ENCODE data around the gene CSKMT. TPM values are rescaled to one million over a fixed set of nuclear protein-coding genes. Genes with fewer than 3 reads are reported as not detected.
"Not testable (repeated sequence)": the region's sequence is repeated elsewhere in the genome, so short reads cannot be mapped to it uniquely, and the experiment has no call there.

Gene CSKMT
- total RNA-seq, 1 donor: 11.2 TPM

DNA sequence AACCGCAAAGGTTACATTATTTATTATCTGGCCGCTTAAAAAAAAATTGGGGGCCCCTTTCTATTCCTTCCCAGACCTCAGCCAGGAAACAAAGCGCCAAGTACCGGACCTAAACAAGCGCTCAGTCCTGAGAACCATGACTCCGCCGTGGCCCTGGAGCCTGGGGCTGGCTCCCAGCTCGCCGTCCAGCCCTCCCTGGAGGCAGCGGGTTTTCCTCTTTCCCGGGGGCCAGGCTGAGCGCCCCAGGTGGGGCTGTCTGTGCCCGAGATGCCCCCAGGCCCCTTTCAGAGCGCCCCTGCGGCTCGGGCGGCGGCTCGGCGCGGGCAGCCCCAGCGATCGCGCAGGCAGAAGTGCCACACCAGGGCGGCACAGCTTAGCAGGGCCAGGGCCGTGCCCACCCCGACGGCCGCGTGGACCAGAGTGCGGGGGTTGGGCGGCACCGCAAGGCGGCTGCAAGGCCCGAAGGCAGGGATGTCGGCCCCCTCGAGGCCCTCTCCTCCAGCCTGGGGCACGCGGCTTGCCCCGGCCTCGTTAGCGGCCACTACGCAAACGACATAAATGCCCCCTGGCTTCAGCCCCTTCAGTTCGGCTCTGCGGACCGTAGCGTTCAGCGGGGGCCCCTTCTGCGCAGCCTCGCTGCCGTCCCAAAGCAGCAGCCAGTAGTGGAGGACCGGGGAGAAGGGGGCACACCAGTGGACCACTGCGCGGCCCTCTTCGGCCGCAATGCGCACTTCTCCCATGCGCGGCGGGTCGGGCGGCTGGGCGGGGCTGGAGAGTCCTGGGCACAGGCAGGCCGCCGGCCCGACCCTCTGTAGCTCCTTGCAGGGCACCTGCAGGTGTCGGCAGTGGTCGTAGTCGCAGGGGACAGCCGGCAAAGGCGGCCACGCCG is 22.6 kb downstream of the CSKMT start:
- no peaks in the 10 kb centered on the region for H3K9me3 ChIP-seq (ENCODE audit: low read depth, low read length)
- no peak overlapping the region for H3K4me3 ChIP-seq (ENCODE audit: insufficient read depth, low read length)
- H3K79me2 ChIP-seq (ENCODE audit: insufficient read depth, low read length): no peaks in the 10 kb centered on the region
- no peaks in the 10 kb centered on the region for H3K27me3 ChIP-seq (ENCODE audit: insufficient read depth, low read length)
- no peaks in the 10 kb centered on the region for H4K20me1 ChIP-seq (ENCODE audit: insufficient read depth, low read length)
- no peak for DNase-seq (ENCODE audit: insufficient read length, low spot score, missing footprints)
- peaks cover 11% of the 10 kb centered on the region for H3K4me1 ChIP-seq (ENCODE audit: insufficient read depth, low read length)
- H3K36me3 ChIP-seq (ENCODE audit: insufficient read depth, low read length): peaks cover 25% of the 10 kb centered on the region
- TF ChIP-seq, protein P1, sequence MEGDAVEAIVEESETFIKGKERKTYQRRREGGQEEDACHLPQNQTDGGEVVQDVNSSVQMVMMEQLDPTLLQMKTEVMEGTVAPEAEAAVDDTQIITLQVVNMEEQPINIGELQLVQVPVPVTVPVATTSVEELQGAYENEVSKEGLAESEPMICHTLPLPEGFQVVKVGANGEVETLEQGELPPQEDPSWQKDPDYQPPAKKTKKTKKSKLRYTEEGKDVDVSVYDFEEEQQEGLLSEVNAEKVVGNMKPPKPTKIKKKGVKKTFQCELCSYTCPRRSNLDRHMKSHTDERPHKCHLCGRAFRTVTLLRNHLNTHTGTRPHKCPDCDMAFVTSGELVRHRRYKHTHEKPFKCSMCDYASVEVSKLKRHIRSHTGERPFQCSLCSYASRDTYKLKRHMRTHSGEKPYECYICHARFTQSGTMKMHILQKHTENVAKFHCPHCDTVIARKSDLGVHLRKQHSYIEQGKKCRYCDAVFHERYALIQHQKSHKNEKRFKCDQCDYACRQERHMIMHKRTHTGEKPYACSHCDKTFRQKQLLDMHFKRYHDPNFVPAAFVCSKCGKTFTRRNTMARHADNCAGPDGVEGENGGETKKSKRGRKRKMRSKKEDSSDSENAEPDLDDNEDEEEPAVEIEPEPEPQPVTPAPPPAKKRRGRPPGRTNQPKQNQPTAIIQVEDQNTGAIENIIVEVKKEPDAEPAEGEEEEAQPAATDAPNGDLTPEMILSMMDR (IDR thresholded peaks at IDR 0.05; ENCODE audit: extremely low read depth, low read depth, low read length): no peak
- H3K4me2 ChIP-seq (ENCODE audit: insufficient read depth, low read length): no peak overlapping the region
- no peak overlapping the region for H3K27ac ChIP-seq (ENCODE audit: low read depth, low read length)
- H2AFZ ChIP-seq (ENCODE audit: low read length): no peak overlapping the region

DNA sequence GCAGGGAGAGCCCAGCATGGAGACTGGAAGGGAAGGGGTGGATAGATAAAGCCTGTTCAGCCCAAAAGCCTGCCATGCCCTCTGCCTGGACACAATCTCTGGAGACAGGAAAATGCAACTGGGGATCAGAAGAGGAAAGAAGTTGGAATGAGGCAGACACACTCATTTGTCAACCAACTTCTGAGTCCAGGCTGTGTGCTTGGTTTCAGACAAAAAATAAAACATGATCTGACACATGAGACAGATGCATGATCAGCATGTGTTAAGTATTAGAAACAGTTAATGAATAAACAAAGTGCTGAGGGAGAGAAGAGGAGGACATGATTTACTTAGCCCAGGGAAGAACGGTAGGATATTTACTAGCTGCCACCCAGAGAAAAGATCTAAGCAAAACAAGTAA is 23.4 kb downstream of the CSKMT start:
- Histone ChIP-seq H3K9me3 (ENCODE audit: low read depth, low read length) (no peaks in the 10 kb centered on the region), H3K79me2 (ENCODE audit: insufficient read depth, low read length) (no peaks in the 10 kb centered on the region), H2AFZ (ENCODE audit: low read length) (no peak overlapping the region), H3K27ac (ENCODE audit: low read depth, low read length) (no peak overlapping the region), H3K4me1 (ENCODE audit: insufficient read depth, low read length) (peaks cover 11% of the 10 kb centered on the region), H3K36me3 (ENCODE audit: insufficient read depth, low read length) (peaks cover 32% of the 10 kb centered on the region), H3K27me3 (ENCODE audit: insufficient read depth, low read length) (no peaks in the 10 kb centered on the region), H3K4me3 (ENCODE audit: insufficient read depth, low read length) (no peak overlapping the region), H4K20me1 (ENCODE audit: insufficient read depth, low read length) (no peaks in the 10 kb centered on the region), H3K4me2 (ENCODE audit: insufficient read depth, low read length) (no peak overlapping the region)
- DNase-seq (ENCODE audit: insufficient read length, low spot score, missing footprints): peak; percentile 86
- TF ChIP-seq, protein P1 (IDR thresholded peaks at IDR 0.05; ENCODE audit: extremely low read depth, low read depth, low read length): no peak

DNA sequence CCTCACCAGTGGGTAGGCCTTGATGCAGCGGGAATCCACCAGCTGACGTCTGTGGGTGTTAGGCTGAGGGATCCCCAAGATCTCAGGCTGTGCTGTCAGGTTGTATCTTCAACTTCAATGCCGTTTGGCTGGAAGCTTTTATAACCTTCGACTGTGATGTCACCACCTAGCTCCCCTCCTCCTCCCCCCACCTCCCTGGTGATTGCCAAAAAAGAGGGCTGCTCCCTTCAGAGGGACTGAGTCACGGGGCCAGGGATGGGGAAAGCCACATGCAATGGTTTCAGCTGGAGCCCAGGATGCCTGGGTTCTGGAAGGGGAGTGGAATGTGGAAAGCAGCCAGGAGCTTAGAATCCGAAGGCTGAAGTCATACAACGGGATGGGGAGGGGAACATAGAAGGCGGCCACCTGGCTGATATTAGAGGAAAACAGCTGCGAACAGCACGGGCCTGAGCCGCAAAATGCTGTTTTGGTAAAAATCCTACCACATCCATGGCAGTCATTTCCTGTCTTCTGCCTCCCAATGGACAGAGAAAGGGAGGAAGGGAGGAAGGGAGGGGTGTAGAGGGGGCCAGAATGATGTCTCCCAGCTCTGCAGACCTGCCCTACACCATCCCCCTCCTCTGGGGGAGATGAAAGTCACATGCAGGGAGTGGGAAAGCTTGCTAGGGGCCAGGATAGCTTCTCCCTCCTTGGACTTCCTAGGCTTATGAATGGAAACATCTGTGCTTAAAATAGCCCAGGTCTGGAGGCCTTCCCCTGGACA is 24.5 kb downstream of the CSKMT start, which contains the start of gene LRRN4CL:
Gene LRRN4CL (minus strand): TSS at position 110 of the 763 bp plus-strand sequence. CDS start 1,022 bp downstream, outside the sequence.
- Histone ChIP-seq H3K9me3 (ENCODE audit: low read depth, low read length) (no peaks in the 10 kb centered on the region), H3K79me2 (ENCODE audit: insufficient read depth, low read length) (no peaks in the 10 kb centered on the region), H3K27ac (ENCODE audit: low read depth, low read length) (peak within 1 kb of the TSS; percentile 43), H3K4me2 (ENCODE audit: insufficient read depth, low read length) (peak within 1 kb of the TSS; percentile 46), H2AFZ (ENCODE audit: low read length) (peak within 1 kb of the TSS; percentile 44), H3K4me1 (ENCODE audit: insufficient read depth, low read length) (peaks cover 14% of the 10 kb centered on the region), H4K20me1 (ENCODE audit: insufficient read depth, low read length) (no peaks in the 10 kb centered on the region), H3K27me3 (ENCODE audit: insufficient read depth, low read length) (no peaks in the 10 kb centered on the region), H3K4me3 (ENCODE audit: insufficient read depth, low read length) (no peak within 1 kb of the TSS), H3K36me3 (ENCODE audit: insufficient read depth, low read length) (peaks cover 33% of the 10 kb centered on the region)
- peak; percentile 99 for DNase-seq (ENCODE audit: insufficient read length, low spot score, missing footprints)
- TF ChIP-seq, protein P1 (IDR thresholded peaks at IDR 0.05; ENCODE audit: extremely low read depth, low read depth, low read length): no peak

GRCh38 chr11:62693624-62694023 is 28.5 kb downstream of the CSKMT start:
- not testable (repeated sequence) for H3K27me3 ChIP-seq (ENCODE audit: insufficient read depth, low read length); H3K4me2 ChIP-seq (ENCODE audit: insufficient read depth, low read length); DNase-seq (ENCODE audit: insufficient read length, low spot score, missing footprints); H3K9me3 ChIP-seq (ENCODE audit: low read depth, low read length); H2AFZ ChIP-seq (ENCODE audit: low read length); H3K79me2 ChIP-seq (ENCODE audit: insufficient read depth, low read length); H3K27ac ChIP-seq (ENCODE audit: low read depth, low read length); H4K20me1 ChIP-seq (ENCODE audit: insufficient read depth, low read length); H3K4me3 ChIP-seq (ENCODE audit: insufficient read depth, low read length)
- H3K36me3 ChIP-seq (ENCODE audit: insufficient read depth, low read length): peaks cover 33% of the 10 kb centered on the region
- peaks cover 19% of the 10 kb centered on the region for H3K4me1 ChIP-seq (ENCODE audit: insufficient read depth, low read length)

Data from osteoblast (primary cell).